HG02938 (cell line): ENCODE results near the gene NSA2.
"Not testable (repeated sequence)": the region's sequence is repeated elsewhere in the genome, so short reads cannot be mapped to it uniquely, and the experiment has no call there.

Experiments used
- ATAC-seq: cut with Tn5 transposase; IDR thresholded peaks from one replicate; pipeline ENCODE4 v1.9.1; 2021; ENCODE audit warnings: mild to moderate bottlenecking, moderate library complexity; ENCODE audit not compliant: unreplicated experiment

Gene NSA2

DNA sequence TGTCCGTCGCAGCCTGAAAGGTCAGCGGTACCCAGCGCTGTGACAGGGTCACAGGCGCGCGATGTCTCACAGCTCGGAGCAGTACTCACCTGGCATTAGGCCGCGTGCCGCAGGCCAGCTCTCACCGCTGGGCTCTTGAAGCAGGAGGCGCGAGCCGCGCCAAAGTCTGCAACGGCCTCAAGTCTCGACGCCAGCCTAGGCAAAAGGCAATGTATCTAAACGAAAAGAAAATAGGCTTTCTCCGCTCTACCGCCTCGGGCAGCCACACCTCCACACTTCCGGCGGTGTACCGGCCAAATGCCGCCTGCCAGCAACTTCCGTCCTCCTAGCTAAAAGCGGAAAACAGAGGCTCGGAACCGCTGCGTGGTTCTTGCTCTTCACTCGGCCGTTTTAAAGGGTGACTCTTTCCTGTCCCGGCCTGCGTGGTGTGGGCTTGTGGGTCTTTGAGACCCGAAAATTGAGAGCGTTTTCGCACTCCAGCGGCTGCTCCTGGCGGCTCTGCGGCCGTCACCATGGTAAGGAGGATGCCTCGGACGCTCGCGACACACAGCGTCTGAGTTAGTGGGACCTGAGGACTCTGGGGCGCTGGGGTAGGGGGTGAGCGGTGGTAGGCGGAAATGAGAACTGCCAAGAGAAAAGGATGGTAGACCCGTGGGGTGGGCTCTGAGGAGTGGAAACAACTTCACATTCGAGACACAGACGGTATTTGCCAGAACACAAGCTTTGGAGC, at the start of gene NSA2, which contains the start of gene GFM2:
Gene NSA2, plus strand, starts transcription at position 401 of the 730 bp plus-strand sequence. Its CDS starts 112 bp downstream, at position 513.
Gene GFM2, minus strand, starts transcription at position 269 of the 730 bp plus-strand sequence. CDS start 3,375 bp downstream, outside the sequence.
- ATAC-seq: peak; percentile 89

DNA sequence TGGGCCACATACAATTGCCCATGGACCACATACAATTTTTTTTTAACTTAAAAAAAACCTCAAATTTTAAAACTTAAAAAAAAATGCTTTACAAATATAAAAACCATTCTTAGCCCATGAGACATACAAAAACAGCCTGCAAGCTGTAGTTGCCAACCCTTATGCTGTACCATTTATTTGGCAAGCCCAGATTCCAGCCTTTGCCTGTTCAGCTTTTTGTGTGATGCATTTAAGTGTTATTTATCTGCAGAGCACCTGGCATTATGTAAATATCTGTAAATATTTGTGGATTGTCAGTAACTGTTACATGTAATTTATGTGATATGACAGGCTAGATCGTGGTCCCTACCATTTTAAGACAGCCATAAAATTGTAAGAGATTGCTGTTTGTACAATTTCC, 49.5 kb upstream of the NSA2 start:
- ATAC-seq: no peak

DNA sequence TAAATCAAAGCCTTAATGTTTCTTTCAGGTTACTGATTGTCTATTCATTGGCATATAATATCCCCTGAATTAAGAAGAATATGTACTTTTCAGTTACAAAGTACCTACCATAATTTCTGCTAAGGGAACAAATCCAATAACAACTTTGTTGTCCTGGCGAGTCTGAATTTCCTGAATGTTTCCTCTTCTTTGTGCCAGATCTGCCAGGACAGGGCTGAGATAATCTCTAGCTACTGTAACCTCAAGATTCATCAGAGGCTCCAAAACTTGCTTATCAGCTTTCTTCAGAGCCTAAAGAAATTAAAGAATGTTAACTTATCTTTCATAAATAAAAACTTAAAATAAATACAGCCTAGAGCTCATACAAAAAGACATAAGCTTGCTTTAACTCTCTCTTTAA, 44.8 kb upstream of the NSA2 start:
- no peak for ATAC-seq

DNA sequence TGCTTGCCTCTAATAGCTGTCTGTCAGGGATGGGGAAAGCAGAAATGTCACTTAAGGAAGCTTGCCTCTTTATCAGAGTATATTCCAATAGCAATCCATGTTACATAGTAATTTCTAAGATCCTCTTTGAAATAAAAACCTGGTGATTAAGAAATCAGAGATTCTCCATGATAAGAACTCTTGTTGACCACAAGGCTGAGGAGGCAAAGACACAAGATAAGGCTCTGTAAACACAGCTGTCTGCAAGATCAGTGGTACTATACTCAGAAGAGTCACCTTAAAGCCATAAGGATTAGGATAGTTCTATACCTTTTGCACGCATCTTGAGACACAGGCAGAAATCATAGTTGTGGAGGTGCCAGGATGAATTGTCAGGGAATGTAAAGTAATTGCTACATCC, 41.7 kb upstream of the NSA2 start:
- ATAC-seq: no peak

DNA sequence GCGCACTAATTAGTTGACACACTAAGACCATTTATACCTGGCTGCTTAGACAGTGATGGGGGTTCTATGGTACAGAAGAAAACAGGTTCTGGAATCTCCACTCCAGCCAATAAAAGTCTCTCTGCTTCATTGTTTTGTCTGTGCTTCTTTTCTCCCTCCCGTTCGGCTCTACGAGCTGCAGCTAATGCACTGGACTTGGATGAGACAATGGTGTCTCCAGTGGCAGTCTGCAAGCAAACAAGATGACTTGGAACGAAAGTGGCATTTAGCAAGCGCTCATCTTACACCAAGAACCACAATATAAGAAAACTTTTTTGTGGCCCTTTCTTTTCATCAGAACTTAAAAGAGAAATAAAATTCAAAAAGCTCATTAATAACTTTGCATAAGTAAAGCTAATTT, 30.3 kb upstream of the NSA2 start:
- ATAC-seq: no peak

DNA sequence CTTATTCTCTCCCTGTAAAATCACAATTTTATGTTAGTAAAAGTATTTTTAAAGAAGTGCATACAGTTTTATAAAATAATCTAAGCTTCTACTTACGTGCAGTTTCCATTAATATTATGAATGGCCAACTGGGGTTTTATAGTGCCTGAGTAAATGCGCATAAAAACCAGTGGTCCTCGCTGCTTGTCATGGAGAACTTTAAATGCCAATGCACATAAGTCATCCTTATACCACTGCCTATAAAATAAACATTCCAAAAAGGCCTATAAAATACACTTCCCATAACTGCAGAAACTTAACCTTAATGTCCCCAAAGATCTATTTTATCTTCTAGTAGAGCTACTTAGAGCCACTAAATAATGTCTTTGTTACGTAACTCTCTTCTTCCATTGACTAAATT, 28.6 kb upstream of the NSA2 start:
- ATAC-seq: no peak

DNA sequence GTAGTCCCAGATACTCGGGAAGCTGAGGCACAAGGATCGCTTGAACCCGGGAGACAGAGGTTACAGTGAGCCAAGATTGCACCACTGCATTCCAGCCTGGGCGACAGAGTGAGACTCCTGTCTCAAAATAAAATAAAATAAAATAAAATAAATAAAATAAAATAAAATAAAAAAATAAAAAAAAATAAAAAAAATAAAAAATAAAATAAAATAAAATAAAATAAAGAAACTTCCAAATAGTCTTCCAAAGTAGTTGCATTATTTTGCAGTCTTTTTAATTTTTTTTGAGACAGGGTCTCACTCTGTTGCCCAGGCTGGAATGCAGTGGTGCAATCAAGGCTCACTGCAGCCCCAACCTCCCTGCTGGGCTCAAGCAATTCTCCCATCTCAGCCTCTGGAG, 18.3 kb upstream of the NSA2 start:
- ATAC-seq: not testable (repeated sequence)

DNA sequence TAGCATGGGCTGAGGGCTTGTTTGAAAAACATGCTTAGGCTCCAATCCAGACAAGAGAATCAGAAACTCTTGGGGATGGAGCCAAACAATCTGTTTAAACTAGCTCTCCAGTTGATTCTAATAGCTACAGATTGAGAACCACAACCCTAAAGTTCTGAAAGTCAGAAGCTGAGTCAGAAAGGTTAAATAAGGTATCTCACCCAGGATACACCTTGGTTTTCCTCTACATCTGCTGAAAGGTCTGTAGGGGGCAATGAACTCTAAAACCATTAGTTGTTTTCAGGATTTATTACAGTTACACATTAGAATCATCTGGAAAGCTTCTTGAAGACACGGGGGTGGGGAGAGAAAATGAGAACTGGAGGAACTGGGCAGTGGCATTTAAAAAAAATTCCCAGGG, 5.8 kb upstream of the NSA2 start:
- no peak for ATAC-seq

DNA sequence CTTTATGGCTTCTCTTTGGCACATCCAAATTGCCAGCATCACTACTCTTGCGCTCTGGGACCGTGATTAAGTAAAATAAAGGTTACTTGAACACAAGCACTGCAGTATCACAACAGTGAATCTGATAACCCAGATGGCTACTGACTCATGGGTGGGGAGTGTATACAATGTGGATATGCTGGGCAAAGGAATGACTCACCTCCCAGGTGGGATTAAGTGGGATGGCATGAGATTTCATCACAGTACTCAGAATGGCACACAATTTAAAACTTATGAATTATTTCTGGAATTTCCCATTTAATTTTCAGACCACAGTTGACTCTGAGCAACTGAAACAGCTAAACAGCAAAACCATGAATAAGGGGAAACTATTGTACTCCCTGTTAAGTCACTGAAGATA, 4.5 kb upstream of the NSA2 start:
- ATAC-seq: no peak

DNA sequence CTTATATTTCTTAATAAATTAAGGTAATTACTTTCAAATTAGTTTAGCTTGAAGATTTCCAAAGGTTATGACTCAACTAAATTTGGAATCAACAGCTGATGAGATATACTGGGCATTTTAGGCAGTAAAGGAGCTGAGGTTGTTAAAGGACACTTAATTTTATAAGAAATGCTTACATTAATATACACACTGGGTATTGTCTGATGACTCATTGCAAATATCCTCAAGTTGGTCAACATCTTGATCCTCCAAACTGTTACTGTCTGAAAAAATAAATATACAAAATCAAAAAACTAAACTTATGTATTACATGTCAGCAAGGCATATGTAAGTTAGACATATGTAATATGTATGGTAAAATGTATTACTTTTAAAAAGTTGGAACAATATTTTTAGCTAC, 3.5 kb upstream of the NSA2 start:
- no peak for ATAC-seq

DNA sequence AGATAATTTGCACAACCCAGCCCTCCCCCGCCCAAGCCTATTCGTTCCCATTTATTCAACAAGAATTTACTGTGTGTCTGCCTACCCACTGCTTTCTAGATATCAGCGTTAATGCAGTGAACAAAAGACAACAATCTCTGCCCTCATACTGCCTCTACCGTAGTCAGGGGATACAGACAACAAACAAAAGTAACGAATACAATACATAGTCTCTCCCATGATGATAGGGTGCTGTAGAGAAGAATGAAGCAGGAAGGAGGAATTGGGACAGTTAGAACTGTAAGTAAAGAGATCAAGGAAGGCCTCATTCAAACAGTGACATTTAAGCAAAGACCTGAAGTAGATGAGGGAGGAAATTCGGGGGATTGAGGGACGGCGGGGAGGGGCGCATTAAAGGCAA, 1.8 kb upstream of the NSA2 start:
- ATAC-seq: no peak

DNA sequence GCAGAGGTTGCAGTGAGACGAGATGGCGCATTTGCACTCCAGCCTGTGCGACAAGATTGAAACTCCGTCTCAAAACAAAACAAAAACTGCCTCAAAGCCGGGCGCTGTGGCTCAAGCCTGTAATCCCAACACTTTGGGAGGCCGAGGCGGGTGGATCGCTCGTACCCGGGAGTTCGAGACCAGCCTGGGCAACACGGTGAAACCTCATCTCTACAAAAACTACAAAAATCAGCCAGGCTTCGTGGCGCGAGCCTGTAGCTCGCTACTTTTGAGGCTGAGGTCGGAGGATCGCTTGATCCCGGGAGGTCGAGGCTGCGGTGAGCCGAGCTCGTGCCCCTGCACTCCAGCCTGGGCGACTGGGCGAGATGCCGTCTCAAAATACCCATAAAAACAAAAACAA, 1.1 kb upstream of the NSA2 start:
- no peak for ATAC-seq

DNA sequence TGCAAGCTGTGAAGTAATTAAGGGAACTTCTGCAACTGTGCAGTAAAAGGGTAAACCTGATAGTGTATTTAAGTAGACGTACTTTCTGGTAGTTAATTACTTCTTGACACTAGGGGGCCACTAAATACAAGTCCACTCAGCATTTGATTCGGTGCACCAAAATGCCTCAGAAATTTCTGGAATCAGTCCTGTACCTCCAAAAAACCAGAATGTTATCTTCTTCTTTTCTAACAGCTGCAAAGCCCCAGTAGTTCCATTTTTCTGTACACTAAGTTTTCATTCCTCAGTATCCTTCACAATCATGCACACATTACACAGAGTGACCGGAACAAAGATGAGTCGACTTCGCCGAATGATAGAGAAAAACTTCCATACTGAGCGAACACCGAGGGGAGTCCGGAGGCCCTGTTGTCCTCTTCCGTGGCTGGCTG, 616 bp upstream of the NSA2 start:
- ATAC-seq: no peak

DNA sequence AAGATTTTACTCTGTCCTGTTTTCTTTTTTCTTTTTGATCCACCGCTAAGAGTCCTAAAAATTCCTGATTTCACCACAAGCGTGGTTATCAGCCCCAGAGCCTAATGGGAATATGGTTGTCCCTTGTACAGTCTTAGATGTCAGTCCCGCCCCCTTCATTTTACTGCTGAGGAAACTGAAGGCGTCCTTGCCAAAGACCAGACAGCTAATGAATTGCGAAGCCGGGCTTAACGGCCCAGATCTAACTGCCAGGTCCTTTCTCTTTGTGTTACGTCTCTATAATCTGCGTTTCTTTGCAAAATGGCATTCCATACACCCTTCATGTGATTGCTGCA, 497 bp downstream of the NSA2 start:
- ATAC-seq: peak; percentile 11

DNA sequence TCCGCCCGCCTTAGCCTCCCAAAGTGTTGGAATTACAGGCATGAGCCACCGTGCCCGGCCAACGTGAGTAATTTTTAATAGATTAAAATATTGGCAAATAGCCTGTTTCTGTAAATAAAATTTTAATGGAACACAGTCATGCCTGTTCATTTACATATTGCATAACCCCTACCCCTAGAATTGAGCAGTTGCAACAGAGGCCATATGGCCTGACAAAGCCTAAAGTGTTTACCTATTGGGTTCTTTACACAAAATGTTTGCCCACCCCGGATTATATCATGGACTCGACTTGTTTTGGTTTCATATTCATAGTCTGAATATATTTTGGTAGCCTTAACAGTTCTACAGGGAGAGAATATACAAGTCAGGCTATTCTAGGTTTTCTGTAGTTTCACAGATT, 5.3 kb downstream of the NSA2 start:
- no peak for ATAC-seq

DNA sequence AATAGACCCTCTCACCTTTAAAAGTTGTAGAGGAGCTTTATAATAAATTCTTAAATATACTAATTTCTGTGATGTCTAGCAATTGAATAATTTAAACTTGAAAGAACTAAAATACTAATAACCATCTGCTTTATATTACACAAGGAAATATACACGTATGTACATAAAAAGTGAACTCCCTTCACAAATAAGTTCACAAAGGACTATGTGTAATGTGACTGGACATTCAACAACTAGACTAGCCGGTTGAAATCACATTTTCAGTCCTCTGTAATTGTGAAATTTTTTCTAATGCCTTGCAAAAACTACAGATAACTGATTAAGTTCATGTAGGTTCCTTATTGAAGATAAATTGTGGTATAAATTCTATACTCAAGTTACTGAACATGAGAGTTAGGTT, 11.6 kb downstream of the NSA2 start:
- no peak for ATAC-seq

DNA sequence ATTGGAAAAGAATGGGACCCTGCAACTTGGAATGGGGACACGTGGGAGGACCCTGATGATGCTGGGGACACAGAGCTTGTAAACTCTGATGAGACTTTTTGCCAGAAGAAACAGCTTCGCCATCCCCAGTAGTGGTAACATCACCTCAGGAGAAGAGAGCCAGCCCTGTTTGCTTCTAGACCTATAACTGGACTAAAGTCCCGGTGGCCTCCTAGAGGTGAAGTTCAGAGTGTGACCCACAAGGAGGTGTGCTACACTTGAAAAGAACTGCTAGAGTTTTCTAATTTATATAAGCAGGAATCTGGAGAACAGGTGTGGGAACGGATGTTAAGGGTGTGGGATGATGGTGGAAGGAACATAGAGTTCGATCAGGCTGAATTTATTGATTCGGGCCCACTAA, 19.8 kb downstream of the NSA2 start:
- ATAC-seq: no peak

DNA sequence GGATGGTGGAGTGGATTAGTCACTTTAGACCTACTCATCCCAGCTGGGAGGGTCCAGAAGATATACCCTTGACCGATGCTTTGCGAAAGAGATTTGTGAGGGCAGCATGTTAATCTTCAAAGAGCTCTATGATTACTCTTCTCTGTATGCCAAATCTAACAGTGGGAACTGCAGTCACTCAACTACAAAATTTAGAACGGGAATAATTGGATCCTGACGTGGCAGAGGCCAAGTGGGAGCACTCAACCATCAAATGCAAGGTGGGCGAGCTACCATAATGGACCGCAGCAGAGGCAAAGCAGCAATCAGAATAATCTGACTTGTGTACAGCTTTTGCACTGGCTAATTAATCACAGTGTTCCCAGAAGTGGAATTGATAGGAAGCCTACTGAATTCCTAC, 20.4 kb downstream of the NSA2 start:
- ATAC-seq: no peak

DNA sequence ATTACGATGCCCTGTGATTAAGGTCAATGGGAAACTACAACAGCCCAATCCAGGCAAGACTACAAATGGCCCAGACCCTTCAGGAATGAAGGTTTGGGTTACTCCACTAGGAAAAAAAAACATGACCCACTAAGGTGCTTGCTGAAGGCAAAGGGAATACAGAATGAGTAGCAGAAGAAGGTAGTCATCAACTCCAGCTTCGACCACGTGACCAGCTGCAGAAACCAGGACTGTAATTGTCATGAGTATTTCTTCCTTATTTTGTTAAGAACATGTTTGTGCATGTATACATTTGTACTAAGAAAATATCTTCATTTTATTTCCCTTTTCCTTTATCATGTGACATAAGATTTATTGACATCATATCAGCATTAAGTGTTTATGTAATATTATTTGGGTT, 24.6 kb downstream of the NSA2 start:
- not testable (repeated sequence) for ATAC-seq

DNA sequence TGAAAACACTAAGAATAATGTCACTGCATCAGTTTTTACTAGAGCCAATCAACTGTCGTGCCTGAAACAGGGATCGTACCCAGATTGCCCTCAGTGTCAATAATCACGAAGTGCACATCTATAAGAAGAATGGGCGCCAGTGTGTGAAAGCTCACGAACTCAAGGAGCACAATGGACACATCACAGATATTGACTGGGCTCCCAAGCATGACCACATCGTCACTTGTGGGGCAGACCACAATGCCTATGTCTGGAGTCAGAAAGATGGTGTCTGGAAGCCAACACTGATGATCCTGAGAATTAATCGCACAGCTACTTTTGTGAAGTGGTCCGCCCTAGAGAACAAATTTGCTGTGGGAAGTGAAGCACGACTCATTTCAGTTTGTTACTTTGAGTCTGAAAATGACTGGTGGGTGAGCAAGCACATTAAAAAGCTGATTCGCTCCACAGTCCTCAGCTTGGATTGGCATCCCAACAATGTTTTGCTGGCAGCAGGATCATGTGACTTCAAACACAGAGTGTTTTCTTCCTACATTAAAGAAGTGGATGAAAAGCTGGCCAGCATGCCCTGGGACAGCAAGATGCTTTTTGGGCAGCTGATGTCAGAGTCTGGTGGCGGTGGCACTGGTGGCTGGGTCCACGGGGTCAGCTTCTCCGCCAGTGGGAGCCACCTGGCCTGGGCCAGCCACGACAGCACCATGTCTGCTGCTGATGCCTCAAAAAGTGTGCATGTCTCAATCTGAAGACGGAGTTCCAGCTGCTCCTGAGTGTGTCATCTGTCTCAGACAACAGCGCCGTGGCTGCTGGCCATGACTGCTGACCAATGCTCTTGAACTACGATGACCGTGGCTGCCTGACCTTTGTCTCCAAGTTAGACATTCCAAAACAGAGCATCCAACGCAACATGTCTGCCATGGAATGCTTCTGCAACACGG, 32.2 kb downstream of the NSA2 start:
- no peak for ATAC-seq

DNA sequence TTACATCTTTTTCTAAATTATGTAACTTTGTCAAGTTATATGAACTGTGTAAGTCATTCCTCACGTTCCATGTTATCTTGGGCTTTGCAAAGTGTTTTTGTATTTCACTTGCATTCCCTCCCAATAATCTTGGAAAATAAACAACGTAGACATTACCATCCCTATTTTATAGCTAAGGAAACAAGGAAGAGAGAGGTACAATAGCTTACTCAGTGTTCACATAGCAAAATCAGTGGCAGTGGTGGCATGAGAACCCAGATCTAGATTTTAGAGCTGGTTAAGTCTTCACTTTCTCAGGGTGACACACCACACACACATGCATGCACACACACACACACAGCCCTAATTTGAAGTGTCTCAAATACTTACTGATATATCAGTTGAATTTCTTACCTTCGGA, 34.1 kb downstream of the NSA2 start:
- no peak for ATAC-seq

DNA sequence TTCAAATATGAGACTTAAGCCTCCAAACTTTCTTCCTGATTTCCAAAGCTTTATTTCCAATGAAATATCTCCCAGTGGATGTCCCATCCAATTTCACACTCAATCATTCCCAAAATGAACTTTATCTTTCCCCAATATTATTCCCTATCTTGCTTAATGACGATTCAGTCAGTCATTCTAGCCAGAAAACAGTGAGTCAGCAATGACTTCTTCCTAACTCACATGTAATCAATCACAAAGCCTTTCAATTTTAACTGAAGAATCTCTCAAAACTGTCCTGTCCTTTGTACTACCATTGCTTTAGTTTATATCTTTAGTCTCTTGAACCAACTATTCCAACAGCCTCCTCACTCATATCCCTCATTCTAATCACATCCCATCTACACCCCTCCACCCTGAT, 34.9 kb downstream of the NSA2 start:
- no peak for ATAC-seq
